Smooth muscle cell (in vitro differentiated cells): ENCODE results near the gene EML6. TPM values are rescaled to one million over a fixed set of nuclear protein-coding genes. Genes with fewer than 3 reads are reported as not detected.
A peak's percentile ranks its signal among the peaks of the same experiment; 100 is the strongest.

Experiments
- DNase-seq: peaks from one replicate; lab custom pipeline; 2025; ENCODE audit not compliant: unreplicated experiment; lab: John Stamatoyannopoulos, UW
- H2AFZ ChIP-seq: fragments of 200-600 bp; sonication (generic); 2 replicates; pipeline ENCODE4 v1.6.0; 2016; ENCODE audit warnings: antibody characterized with exemption, low read depth, mild to moderate bottlenecking
- H3F3A ChIP-seq: fragments of 200-600 bp; sonication (generic); 2 replicates; pipeline ENCODE4 v1.6.0; 2017; ENCODE audit warnings: antibody characterized with exemption, low read depth
- H3K27ac ChIP-seq: fragments of 200-600 bp; sonication (generic); 2 replicates; pipeline ENCODE4 v1.5.1; 2016; ENCODE audit warnings: low read depth, mild to moderate bottlenecking
- H3K27me3 ChIP-seq: fragments of 200-600 bp; sonication (generic); 2 replicates; pipeline ENCODE4 v1.6.1; 2016; ENCODE audit warnings: low read depth, mild to moderate bottlenecking
- H3K36me3 ChIP-seq: fragments of 200-600 bp; sonication (generic); 2 replicates; pipeline ENCODE4 v1.5.1; 2016; ENCODE audit warnings: low read depth
- H3K4me1 ChIP-seq: fragments of 200-600 bp; sonication (generic); 2 replicates; pipeline ENCODE4 v1.5.1; 2016; ENCODE audit warnings: low read depth
- H3K4me2 ChIP-seq: fragments of 200-600 bp; sonication (generic); 2 replicates; pipeline ENCODE4 v1.6.0; 2016; ENCODE audit warnings: mild to moderate bottlenecking
- H3K4me3 ChIP-seq: fragments of 200-600 bp; sonication (generic); 2 replicates; pipeline ENCODE4 v1.5.1; 2016; ENCODE audit warnings: mild to moderate bottlenecking
- H3K79me2 ChIP-seq: fragments of 200-600 bp; sonication (generic); 2 replicates; pipeline ENCODE4 v1.6.0; 2016; ENCODE audit warnings: low read depth, mild to moderate bottlenecking
- H3K9ac ChIP-seq: fragments of 200-600 bp; sonication (generic); 2 replicates; pipeline ENCODE4 v1.6.0; 2016; ENCODE audit warnings: low read depth
- H3K9me3 ChIP-seq: fragments of 200-600 bp; sonication (generic); replicated peaks from 2 replicates; pipeline ENCODE4 v1.5.1; 2016; ENCODE audit warnings: low read depth
- H4K20me1 ChIP-seq: fragments of 200-600 bp; sonication (generic); 2 replicates; pipeline ENCODE4 v1.6.0; 2016; ENCODE audit warnings: low read depth
- WGBS: methylation state at CpG from one replicate; pipeline ENCODE4 v1.1.7; 2016; ENCODE audit warnings: low lambda C conversion rate; 5-methylcytosine and 5-hydroxymethylcytosine counted together
- polyA plus RNA-seq: library from polyadenylated mRNA; unstranded; fragments of >200 nt; fragmentation: Nextera tagmentation; extraction: Ambion mirVana; gene quantifications from 2 replicates; pipeline ENCODE4 v1.2.1, GENCODE V29; 2016
- total RNA-seq: library from RNA; depleted of rRNA; stranded (reverse); fragments of >200 nt; gene quantifications from 2 replicates; pipeline ENCODE4 v1.2.3, GENCODE V29; 2014
- TF ChIP-seq, protein P1 (sequence below): fragments of 200-600 bp; sonication (generic); IDR thresholded peaks from 2 replicates; pipeline ENCODE4 v1.5.1; 2017; ENCODE audit warnings: borderline replicate concordance, mild to moderate bottlenecking, antibody characterized with exemption; ENCODE audit not compliant: insufficient read depth, poor library complexity, severe bottlenecking

Gene EML6
- total and polyA plus RNA-seq, 2 experiments from 2014 or later: 0.49 to 0.54 TPM

DNA sequence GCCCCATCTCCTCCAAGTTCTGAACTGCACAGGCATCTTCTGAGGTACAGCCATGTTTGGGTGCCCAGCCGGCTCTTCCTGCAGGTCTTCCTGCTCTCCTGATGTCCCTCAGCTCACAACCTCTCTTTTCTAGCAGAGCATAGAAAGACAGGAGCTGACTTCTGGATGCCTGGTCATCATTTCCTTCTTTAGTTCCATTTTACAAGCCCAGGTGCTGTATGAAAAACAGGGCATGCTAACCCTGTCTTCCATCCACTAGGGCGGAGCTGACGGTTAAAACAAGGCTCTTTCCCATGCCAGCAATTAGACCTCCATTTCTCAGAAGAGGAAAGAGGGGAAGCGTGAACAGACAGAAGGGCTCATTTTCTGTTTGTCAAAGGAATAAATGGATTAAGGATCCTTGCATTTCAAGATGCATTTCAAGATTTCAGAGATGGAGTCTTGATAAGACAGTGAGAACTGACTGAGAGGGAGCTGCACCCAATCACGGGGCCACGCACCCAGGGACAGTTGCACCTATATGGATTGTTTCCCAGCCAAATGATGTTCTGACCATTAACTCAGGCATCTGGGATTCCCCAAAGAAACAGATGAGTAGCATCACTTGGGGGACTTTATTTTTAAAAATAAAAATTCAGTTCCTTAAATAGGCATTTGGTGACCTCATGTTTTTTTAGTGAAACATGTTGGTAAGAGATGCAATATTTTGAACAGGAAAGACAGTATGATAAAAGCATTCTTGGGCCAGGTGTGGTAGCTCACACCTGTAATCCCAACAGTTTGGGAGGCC lies 45.8 kb upstream of the EML6 start:
- Histone ChIP-seq H3K27me3 (no peaks in the 10 kb centered on the region), H3K36me3 (no peaks in the 10 kb centered on the region), H3K4me2 (no peak overlapping the region), H3K79me2 (no peaks in the 10 kb centered on the region), H3K4me1 (no peaks in the 10 kb centered on the region), H3F3A (peaks cover 5% of the 10 kb centered on the region), H3K4me3 (no peak overlapping the region), H3K27ac (no peak overlapping the region), H4K20me1 (no peaks in the 10 kb centered on the region), H3K9ac (no peak overlapping the region), H2AFZ (no peak overlapping the region), H3K9me3 (no peaks in the 10 kb centered on the region)
- TF ChIP-seq, protein P1, sequence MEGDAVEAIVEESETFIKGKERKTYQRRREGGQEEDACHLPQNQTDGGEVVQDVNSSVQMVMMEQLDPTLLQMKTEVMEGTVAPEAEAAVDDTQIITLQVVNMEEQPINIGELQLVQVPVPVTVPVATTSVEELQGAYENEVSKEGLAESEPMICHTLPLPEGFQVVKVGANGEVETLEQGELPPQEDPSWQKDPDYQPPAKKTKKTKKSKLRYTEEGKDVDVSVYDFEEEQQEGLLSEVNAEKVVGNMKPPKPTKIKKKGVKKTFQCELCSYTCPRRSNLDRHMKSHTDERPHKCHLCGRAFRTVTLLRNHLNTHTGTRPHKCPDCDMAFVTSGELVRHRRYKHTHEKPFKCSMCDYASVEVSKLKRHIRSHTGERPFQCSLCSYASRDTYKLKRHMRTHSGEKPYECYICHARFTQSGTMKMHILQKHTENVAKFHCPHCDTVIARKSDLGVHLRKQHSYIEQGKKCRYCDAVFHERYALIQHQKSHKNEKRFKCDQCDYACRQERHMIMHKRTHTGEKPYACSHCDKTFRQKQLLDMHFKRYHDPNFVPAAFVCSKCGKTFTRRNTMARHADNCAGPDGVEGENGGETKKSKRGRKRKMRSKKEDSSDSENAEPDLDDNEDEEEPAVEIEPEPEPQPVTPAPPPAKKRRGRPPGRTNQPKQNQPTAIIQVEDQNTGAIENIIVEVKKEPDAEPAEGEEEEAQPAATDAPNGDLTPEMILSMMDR: no peak
- DNase-seq: no peak
- 97% methylated on average over 6 of the region's 6 CpGs for WGBS

DNA sequence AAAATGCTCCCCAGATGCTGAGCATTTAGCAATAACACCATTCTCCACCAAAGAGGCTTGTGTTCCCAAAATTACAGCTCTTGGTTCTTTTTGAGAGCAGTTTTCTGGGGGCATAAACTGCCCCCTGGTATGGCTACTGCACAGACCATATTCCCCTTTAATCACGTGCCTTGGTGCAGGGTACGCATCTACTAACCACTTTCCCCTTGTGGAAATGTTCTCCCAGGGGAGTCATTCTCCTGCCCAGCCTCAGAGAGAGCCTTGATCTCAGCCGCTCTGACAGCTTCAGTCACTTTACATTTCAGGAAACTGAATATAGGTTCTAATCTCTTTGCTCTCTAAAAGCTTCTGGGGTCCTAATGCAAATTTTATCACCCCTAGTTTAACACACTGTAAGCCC lies 44.7 kb upstream of the EML6 start:
- peaks cover 5% of the 10 kb centered on the region for H3F3A ChIP-seq
- H3K9ac ChIP-seq: no peak overlapping the region
- H3K4me1 ChIP-seq: no peaks in the 10 kb centered on the region
- H3K9me3 ChIP-seq: no peaks in the 10 kb centered on the region
- H3K36me3 ChIP-seq: no peaks in the 10 kb centered on the region
- no peak overlapping the region for H2AFZ ChIP-seq
- TF ChIP-seq, protein P1: no peak
- H3K4me3 ChIP-seq: no peak overlapping the region
- H3K27me3 ChIP-seq: no peaks in the 10 kb centered on the region
- H3K27ac ChIP-seq: no peak overlapping the region
- H4K20me1 ChIP-seq: no peaks in the 10 kb centered on the region
- no peak overlapping the region for H3K4me2 ChIP-seq
- WGBS: 77% methylated on average over 3 of the region's 3 CpGs
- no peak for DNase-seq
- H3K79me2 ChIP-seq: no peaks in the 10 kb centered on the region

DNA sequence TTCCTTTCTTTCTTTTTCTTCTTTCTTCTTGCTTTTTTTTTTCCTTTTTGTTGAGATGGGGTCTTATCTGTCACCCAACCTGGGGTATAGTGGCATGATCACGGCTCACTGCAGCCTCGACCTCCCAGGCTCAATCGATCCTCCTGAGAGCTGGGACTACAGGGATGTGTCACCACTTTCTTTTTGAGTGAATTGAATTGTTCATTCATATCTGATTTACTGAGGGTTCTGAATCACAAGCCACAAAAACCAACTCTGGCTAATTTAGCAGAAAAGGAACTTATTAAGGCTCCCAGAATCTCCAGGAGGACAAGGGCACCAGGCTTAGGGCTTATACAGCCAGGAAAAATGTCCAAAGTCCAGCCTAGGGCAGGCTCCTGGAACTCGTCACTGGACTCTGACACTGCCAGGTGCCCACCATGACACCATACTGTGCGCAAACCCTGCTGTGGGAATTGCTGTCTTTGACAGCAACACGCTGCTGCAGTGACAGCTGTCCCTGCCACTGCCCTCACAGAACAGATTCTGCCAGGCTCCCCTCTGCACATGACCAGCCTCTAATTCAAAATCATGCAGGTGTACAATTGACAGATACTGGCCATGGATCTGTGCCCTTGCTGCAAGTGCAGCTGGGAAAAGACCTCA lies 42.9 kb upstream of the EML6 start:
- H3K27me3 ChIP-seq: no peaks in the 10 kb centered on the region
- H3K4me1 ChIP-seq: no peaks in the 10 kb centered on the region
- peak overlapping the region; percentile 43 for H3K4me2 ChIP-seq
- DNase-seq: no peak
- no peak overlapping the region for H3K9ac ChIP-seq
- H3F3A ChIP-seq: peaks cover 5% of the 10 kb centered on the region
- no peaks in the 10 kb centered on the region for H3K9me3 ChIP-seq
- H4K20me1 ChIP-seq: no peaks in the 10 kb centered on the region
- H3K27ac ChIP-seq: no peak overlapping the region
- TF ChIP-seq, protein P1: no peak
- no peak overlapping the region for H3K4me3 ChIP-seq
- H3K36me3 ChIP-seq: no peaks in the 10 kb centered on the region
- no peak overlapping the region for H2AFZ ChIP-seq
- WGBS: 56% methylated on average over 6 of the region's 6 CpGs
- no peaks in the 10 kb centered on the region for H3K79me2 ChIP-seq

DNA sequence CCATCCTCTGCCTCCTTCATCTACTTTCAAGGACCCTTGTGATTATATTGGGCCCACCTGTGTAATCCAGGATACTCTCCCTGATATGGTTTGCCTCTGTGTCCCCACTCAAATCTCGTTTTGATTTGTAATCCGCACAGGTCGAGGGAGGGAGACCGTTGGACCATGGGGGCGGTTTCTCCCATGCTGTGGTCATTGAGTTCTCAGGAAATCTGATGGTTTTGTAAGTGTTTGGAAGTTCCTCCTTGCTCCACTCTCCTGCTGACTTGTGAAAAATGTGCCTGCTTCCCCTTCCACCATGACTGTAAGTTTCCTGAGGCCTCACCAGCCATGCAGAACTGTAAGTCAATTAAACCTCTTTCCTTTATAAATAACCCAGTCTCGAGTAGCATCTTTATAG lies 42.0 kb upstream of the EML6 start:
- H3K79me2 ChIP-seq: no peaks in the 10 kb centered on the region
- H3K36me3 ChIP-seq: no peaks in the 10 kb centered on the region
- H3K4me2 ChIP-seq: no peak overlapping the region
- TF ChIP-seq, protein P1: no peak
- H3K27me3 ChIP-seq: no peaks in the 10 kb centered on the region
- H2AFZ ChIP-seq: no peak overlapping the region
- no peak overlapping the region for H3K27ac ChIP-seq
- no peaks in the 10 kb centered on the region for H3K4me1 ChIP-seq
- H3K4me3 ChIP-seq: no peak overlapping the region
- H3K9me3 ChIP-seq: no peaks in the 10 kb centered on the region
- no peak for DNase-seq
- no peaks in the 10 kb centered on the region for H4K20me1 ChIP-seq
- peaks cover 3% of the 10 kb centered on the region for H3F3A ChIP-seq
- WGBS: 86% methylated on average over 6 of the region's 6 CpGs
- H3K9ac ChIP-seq: no peak overlapping the region
